Epithelial cell of esophagus (primary cell): ENCODE results near the gene ZNF670.
A peak's percentile ranks its signal among the peaks of the same experiment; 100 is the strongest.

Experiments
- DNase-seq: peaks from one replicate; pipeline ENCODE4 v3.0.0; 2010; ENCODE audit warnings: low read depth
- H3K4me3 ChIP-seq: 2 replicates; pipeline ENCODE4 v1.5.1; 2011; ENCODE audit warnings: mild to moderate bottlenecking, low read length, control low read depth
- TF ChIP-seq, protein P1 (sequence below): IDR thresholded peaks from 2 replicates; pipeline ENCODE4 v1.5.1; 2011; ENCODE audit warnings: low read depth, mild to moderate bottlenecking, low read length, control low read depth, inconsistent platforms; ENCODE audit not compliant: insufficient read depth; ENCODE audit errors: missing control alignments

ZNF670 gene

GRCh38 chr1:247077876-247078257, 744 bp downstream of the ZNF670 start:
- TF ChIP-seq, protein P1, sequence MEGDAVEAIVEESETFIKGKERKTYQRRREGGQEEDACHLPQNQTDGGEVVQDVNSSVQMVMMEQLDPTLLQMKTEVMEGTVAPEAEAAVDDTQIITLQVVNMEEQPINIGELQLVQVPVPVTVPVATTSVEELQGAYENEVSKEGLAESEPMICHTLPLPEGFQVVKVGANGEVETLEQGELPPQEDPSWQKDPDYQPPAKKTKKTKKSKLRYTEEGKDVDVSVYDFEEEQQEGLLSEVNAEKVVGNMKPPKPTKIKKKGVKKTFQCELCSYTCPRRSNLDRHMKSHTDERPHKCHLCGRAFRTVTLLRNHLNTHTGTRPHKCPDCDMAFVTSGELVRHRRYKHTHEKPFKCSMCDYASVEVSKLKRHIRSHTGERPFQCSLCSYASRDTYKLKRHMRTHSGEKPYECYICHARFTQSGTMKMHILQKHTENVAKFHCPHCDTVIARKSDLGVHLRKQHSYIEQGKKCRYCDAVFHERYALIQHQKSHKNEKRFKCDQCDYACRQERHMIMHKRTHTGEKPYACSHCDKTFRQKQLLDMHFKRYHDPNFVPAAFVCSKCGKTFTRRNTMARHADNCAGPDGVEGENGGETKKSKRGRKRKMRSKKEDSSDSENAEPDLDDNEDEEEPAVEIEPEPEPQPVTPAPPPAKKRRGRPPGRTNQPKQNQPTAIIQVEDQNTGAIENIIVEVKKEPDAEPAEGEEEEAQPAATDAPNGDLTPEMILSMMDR = no peak
- peak overlapping the region; percentile 92 for H3K4me3 ChIP-seq
- peak; percentile 2 for DNase-seq

DNA sequence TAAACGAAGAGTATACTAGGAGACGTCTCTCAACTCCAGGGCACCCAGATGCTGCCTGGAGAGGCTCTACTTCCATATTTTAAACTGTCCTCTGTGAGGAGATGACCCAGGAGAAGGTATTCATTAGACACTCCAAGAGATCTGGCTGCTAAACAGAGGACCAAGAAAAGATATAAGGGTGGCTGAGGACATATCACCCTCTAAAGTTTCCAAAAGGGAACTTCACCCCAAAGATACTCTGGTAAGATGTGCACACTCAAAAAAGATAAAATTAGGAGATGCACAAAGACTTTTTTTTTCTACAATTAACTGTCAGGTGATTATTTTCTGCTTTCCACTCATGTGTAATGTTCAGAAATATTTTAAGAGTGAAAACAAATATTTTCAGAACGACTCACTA, 1.4 kb downstream of the ZNF670 start:
- no peak overlapping the region for H3K4me3 ChIP-seq
- TF ChIP-seq, protein P1 = no peak
- DNase-seq = no peak

DNA sequence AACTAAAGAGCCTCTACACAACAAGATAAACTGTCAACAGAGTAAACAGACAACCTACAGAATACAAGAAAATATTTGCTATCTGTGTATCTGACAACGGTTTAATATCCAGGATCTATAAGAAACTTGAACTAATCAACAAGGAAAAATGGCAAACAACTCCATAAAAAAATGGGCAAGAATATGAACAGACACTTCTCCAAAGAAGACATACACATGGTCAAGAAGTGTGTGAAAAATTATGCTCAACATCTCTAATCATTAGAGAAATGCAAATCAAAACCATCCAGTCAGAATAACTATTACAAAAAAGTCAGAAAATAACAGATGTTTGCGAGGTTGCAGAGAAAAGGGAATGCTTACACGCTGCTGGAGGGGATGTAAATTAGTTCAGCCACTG, 8.0 kb downstream of the ZNF670 start:
- no peak for DNase-seq
- no peak overlapping the region for H3K4me3 ChIP-seq
- TF ChIP-seq, protein P1 = no peak

GRCh38 chr1:247064304-247064703, 14.3 kb downstream of the ZNF670 start:
- DNase-seq = no peak
- H3K4me3 ChIP-seq = no peak overlapping the region
- TF ChIP-seq, protein P1 = no peak

DNA sequence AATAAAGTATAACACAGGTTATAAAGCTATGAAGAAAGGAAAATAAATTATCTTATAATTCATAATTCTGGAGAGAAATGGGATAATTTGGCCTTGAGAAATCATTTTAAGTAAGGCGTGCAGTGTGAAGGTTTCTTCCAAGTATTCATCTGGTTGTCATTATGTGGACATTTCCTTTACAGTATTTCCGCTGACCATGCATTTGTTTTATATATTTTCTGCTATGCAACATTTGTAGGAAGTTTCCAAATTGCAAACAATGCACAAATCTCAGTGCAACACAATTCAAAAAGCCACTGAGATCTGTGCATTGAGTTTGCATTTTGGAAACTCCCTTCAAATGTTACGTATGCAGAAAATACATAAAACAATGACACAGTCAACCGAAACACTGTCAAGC, 17.8 kb downstream of the ZNF670 start:
- no peak overlapping the region for H3K4me3 ChIP-seq
- DNase-seq = no peak
- TF ChIP-seq, protein P1 = no peak

GRCh38 chr1:247056071-247056470, 22.5 kb downstream of the ZNF670 start:
- no peak overlapping the region for H3K4me3 ChIP-seq
- no peak for DNase-seq
- TF ChIP-seq, protein P1 = no peak

- DNase-seq = peak; percentile 22
- TF ChIP-seq, protein P1 = no peak
- no peak overlapping the region for H3K4me3 ChIP-seq
Measured at GRCh38 chr1:247054992-247055415, 23.6 kb downstream of the ZNF670 start.
